GM23338 (cell line): ENCODE data around the gene KCNE5.

Experiments used
- CTCF ChIP-seq, 2 experiments: fragments of 200-600 bp in 1 of 2; sonication (generic) in 1 of 2; conservative IDR thresholded peaks; 2 replicates each; pipeline versions ENCODE4 v1.5.1 to v1.6.1; 2016 to 2017; ENCODE audit warnings: antibody characterized with exemption in 2 of 2, low read depth in 2 of 2, mild to moderate bottlenecking in 2 of 2, moderate library complexity in 1 of 2
- EZH2 ChIP-seq: fragments of 200-600 bp; sonication (generic); IDR thresholded peaks from one replicate; pipeline ENCODE4 v1.8.0; 2017; ENCODE audit warnings: antibody characterized with exemption, mild to moderate bottlenecking, low read depth; ENCODE audit not compliant: unreplicated experiment
- EZH2phosphoT487 ChIP-seq: fragments of 200-600 bp; sonication (generic); IDR thresholded peaks from one replicate; pipeline ENCODE4 v1.8.1; 2018; ENCODE audit warnings: antibody characterized with exemption; ENCODE audit not compliant: unreplicated experiment
- JUNB ChIP-seq: IDR thresholded peaks from one replicate; pipeline ENCODE4 v1.6.1; 2016; ENCODE audit warnings: antibody characterized with exemption; ENCODE audit not compliant: unreplicated experiment
- POLR2AphosphoS5 ChIP-seq: IDR thresholded peaks from 2 replicates; pipeline ENCODE4 v1.6.1; 2016; ENCODE audit warnings: antibody characterized with exemption, low read depth
- REST ChIP-seq: IDR thresholded peaks from one replicate; pipeline ENCODE4 v1.6.1; 2018; ENCODE audit warnings: antibody characterized with exemption; ENCODE audit not compliant: unreplicated experiment
- ZNF114 ChIP-seq: fragments of 250-450 bp; sonication (Bioruptor Pico); IDR thresholded peaks from 2 replicates; pipeline ENCODE4 v1.5.0; 2020; ENCODE audit warnings: mild to moderate bottlenecking, moderate library complexity

- TF ChIP-seq EZH2phosphoT487 = no peak
- no peak for TF ChIP-seq CTCF (conservative IDR thresholded peaks at IDR 0.05; ENCODE audit: low read depth in 2 of 2)
- no peak for TF ChIP-seq ZNF114 (CRISPR knock-in tag)
- no peak for TF ChIP-seq EZH2
- no peak for TF ChIP-seq REST
- TF ChIP-seq JUNB = no peak
- TF ChIP-seq POLR2AphosphoS5 = no peak
These were observed 975 bp downstream of the KCNE5 start for GRCh38 chrX:109623997-109624396.
